AG04449 (cell line): ENCODE results near the gene FAHD1.
"Not testable (repeated sequence)": the region's sequence is repeated elsewhere in the genome, so short reads cannot be mapped to it uniquely, and the experiment has no call there.

Source experiments
- CTCF ChIA-PET: fragments of 350-600 bp; formaldehyde crosslinking; extraction: SDS; loops from one replicate; lab custom pipeline; 2021; ENCODE audit warnings: antibody characterized with exemption; lab: Yijun Ruan, JAX
- POLR2A ChIA-PET: fragments of 400-600, 350-600 bp; formaldehyde crosslinking; extraction: SDS; loops from one replicate; lab custom pipeline; 2020; ENCODE audit warnings: antibody characterized with exemption, inconsistent platforms; lab: Yijun Ruan, JAX
- DNase-seq: peaks from one replicate; pipeline ENCODE4 v3.0.0-alpha.2; 2010; ENCODE audit warnings: low read depth, low spot score
- H3K4me3 ChIP-seq: 2 replicates; pipeline ENCODE4 v1.5.1; 2011; ENCODE audit warnings: low read depth, mild to moderate bottlenecking, control low read depth, low read length
- TF ChIP-seq, protein P1 (sequence below): IDR thresholded peaks from one replicate; pipeline ENCODE4 v1.5.1; 2011; ENCODE audit warnings: mild to moderate bottlenecking, moderate library complexity, low read length, control low read depth, inconsistent platforms; ENCODE audit not compliant: insufficient read depth; ENCODE audit errors: missing control alignments

FAHD1 gene

DNA sequence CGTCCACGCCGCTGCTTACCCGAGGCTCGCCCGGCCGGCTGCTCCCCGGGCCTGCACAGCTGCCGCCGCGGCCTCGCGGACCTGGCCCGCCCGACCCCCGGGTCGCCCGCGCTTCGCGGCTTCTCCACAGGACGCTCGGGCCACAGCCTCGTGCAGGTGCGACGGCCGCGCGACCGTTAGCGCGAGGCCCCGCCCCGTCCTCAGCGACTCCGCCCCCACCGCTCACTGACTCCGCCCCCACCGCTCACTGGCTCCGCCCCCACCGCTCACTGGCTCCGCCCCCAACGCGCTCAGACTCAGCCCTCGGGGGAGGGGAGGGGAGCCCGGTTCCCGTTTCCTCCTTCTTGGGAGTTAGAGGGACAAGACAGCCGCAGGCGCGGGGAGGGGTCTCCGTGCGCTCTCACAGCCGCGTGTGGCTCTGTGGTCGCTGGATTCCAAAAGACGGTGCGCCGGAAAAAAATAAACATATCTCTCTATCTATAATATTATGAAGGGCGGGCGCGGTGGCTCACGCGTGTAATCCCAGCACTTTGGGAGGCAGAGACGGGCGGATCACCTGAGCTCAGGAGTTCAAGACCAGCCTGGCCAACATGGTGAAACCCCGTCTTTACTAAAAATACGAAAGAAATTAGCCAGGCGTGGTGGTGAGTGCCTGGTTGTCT, 45.1 kb downstream of the FAHD1 start, which contains the start of gene MEIOB:
Gene MEIOB, minus strand, starts transcription at position 191 of the 662 bp plus-strand sequence. CDS start 3,989 bp downstream, outside the sequence.
- peak within 1 kb of the TSS; percentile 41 for H3K4me3 ChIP-seq
- DNase-seq = no peak
- TF ChIP-seq, protein P1, sequence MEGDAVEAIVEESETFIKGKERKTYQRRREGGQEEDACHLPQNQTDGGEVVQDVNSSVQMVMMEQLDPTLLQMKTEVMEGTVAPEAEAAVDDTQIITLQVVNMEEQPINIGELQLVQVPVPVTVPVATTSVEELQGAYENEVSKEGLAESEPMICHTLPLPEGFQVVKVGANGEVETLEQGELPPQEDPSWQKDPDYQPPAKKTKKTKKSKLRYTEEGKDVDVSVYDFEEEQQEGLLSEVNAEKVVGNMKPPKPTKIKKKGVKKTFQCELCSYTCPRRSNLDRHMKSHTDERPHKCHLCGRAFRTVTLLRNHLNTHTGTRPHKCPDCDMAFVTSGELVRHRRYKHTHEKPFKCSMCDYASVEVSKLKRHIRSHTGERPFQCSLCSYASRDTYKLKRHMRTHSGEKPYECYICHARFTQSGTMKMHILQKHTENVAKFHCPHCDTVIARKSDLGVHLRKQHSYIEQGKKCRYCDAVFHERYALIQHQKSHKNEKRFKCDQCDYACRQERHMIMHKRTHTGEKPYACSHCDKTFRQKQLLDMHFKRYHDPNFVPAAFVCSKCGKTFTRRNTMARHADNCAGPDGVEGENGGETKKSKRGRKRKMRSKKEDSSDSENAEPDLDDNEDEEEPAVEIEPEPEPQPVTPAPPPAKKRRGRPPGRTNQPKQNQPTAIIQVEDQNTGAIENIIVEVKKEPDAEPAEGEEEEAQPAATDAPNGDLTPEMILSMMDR = no peak
- POLR2A ChIA-PET = no interaction called here
- CTCF ChIA-PET = interaction anchor here (1.4 to 25.0 kb wide), 3 partner anchors 51 to 71 kb away, joined by 3 to 345 read pairs (median 7); no protein-coding TSS in a partner anchor

DNA sequence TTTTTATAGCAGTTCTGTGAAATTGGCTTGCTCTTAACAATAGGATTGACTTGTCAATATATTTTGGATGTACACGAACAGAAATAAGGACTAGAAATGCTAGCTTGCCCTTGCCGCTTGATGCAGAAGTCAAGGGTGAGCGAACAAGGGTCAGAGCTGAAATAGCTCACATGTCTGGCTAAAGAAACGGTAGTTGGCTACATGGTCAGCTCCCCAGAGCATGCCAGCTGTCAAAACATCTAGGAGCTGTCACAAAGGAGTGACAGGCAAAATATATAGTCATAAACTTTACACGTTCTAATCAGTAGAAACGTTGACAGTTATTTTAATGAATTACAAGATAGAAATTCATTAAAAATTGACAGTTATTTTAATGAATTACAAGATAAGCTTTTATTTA, 47.8 kb downstream of the FAHD1 start:
- DNase-seq = no peak
- POLR2A ChIA-PET = no interaction called here
- H3K4me3 ChIP-seq = no peak overlapping the region
- TF ChIP-seq, protein P1 = no peak
- CTCF ChIA-PET = interaction anchor here (0.9 to 25.0 kb wide), 3 partner anchors 9 to 54 kb away, joined by 3 to 345 read pairs (median 10); no protein-coding TSS in a partner anchor

DNA sequence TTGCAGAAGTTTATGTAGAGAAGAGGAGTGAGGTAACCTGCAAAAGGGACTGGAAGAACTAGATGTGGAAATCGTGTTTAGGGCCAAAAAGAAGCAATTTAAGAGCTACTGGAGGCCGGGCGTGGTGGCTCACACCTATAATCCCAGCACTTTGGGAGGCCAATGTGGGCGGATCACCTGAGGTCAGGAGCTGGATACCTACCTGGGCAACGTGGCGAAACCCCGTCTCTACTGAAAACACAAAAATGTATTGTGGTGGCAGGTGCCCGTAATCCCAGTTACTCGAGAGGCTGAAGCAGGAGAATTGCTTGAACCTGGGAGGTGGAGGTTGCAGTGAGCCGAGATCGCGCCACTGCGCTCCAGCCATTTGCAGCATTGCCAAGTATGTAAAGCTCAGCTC, 49.1 kb downstream of the FAHD1 start:
- CTCF ChIA-PET = interaction anchor here (2.8 to 25.0 kb wide), 2 partner anchors 12 to 53 kb away, joined by 10 to 345 read pairs; no protein-coding TSS in a partner anchor

DNA sequence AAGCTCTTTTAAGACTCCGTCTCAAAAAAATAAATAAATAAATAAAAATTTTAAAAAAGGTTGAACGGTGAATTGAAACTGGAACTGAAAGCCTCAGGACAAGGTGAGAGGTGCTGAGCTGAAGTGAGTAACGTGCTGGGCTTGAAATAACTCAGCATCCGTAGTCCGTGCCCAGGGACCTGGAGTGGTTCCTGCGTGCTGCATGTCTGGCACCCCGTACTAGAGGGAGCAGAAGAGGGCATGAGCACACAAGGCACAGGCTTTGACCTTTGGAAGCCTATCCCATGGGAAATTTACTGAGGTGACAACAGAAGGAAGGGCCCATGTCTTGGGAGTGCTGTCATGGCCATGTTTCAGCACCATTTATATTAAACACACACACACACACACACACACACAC, 49.5 kb downstream of the FAHD1 start:
- CTCF ChIA-PET = interaction anchor here (1.0 to 25.0 kb wide), 4 partner anchors 12 to 53 kb away, joined by 4 to 345 read pairs (median 8); no protein-coding TSS in a partner anchor

More for the DNA sequence above, 49.1 kb downstream of the FAHD1 start:
- DNase-seq, H3K4me3 ChIP-seq, POLR2A ChIA-PET: not testable (repeated sequence)

DNA sequence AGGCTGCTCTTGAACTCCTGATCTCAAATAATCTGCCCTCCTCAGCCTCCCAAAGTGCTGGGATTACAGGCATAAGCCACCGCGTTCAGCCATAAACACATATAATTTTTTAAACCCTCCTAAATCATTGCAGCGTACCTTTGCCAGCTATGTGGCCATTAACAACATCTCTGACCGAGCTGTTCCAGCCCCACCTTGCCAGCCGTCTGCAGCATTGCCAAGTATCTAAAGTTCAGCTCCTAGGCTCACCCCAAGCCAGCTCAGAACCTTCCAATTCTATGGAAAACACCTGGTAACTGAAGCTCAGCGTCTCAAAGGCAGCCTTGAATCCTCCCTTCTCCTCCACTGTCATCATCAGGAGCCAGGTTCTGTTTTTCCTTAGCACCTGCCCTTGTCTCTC, 50.1 kb downstream of the FAHD1 start:
- ChIA-PET CTCF (interaction anchor here (1.0 to 25.0 kb wide), 3 partner anchors 12 to 52 kb away, joined by 4 to 345 read pairs (median 7); no protein-coding TSS in a partner anchor), POLR2A (interaction anchor here (0.5 to 0.9 kb wide), 3 partner anchors 53 to 88 kb away, joined by 3 read pairs; partner anchors contain the start of genes MSRB1 and RPS2)
- DNase-seq = no peak
- TF ChIP-seq, protein P1 = no peak
- no peak overlapping the region for H3K4me3 ChIP-seq

More for the DNA sequence above, 49.5 kb downstream of the FAHD1 start:
- POLR2A ChIA-PET = interaction anchor here (0.9 kb wide), 1 partner anchor 67 kb away, joined by 3 read pairs; the partner anchor contains the start of gene MSRB1
- TF ChIP-seq, protein P1 = no peak
- no peak for DNase-seq
- no peak overlapping the region for H3K4me3 ChIP-seq

DNA sequence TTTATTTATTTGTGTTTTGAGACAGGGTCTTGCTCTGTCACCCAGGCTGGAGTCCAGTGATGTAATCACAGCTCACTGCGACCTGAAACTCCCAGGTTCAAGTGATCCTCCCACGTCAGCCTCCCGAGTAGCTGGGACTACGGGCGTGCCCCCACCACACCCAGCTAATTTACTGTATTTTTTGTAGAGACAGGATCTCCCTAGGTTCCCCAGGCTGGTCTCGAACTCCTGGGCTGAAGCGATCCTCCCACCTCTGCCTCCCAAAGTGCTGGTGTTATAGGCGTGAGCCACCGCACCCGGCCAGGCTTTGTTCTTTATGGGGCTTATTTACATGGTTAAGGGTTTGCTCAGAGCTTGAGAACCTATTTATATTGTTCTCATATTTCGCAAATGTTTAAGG, 50.8 kb downstream of the FAHD1 start:
- DNase-seq = no peak
- no peak overlapping the region for H3K4me3 ChIP-seq
- ChIA-PET POLR2A (interaction anchor here (0.5 kb wide), 1 partner anchor 52 kb away, joined by 3 read pairs; no protein-coding TSS in a partner anchor), CTCF (interaction anchor here (1.6 to 25.0 kb wide), 3 partner anchors 12 to 51 kb away, joined by 7 to 345 read pairs (median 8); no protein-coding TSS in a partner anchor)
- TF ChIP-seq, protein P1 = no peak
